HG03103 (cell line): Measurements from ENCODE around the gene GRPEL1.
A peak's percentile ranks its signal among the peaks of the same experiment; 100 is the strongest.
"Not testable (repeated sequence)": the region's sequence is repeated elsewhere in the genome, so short reads cannot be mapped to it uniquely, and the experiment has no call there.

ENCODE experiments used
- ATAC-seq: cut with Tn5 transposase; IDR thresholded peaks from one replicate; pipeline ENCODE4 v1.9.1; 2021; ENCODE audit warnings: low read depth; ENCODE audit not compliant: unreplicated experiment

GRPEL1 gene

DNA sequence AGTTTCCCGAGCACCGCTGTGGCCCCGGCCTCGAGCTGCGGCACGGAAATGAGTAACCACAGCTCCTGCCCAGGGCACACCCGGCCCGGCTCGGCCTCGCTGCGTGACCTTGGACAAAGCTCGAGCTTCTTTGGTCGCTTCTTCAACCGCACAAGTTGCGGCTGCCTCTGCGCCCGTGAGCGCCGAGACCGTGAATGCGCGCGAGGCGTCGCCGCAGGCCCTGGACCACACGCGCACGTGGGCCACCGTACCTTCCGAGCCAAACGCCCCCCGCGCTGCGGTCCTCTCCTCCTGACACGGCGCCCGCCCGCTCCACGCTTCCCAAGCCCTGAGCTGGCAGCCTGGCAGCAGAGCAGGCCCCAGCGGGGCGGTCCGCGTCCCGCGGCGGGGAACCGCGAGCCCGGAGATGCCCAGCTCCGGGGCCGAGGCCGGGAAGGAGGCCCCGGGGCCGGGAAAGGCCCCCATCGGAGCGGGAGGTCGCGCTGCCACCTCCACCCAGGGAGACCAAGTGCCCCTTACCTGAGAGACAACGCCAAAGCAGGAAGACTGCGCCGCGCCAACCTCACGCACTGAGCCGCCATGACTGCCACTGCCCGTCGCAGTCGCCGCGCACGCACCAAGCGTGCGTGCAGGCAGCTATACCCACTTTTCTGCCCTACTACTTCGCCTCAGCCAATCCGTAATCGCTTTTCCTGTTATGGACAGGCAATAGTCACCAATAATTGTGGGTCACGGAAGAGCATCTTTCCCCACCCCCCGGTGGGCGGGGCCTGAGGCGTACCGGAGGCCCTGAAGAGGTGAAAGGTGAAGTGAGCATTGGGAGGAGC, at the start of gene GRPEL1:
Gene GRPEL1 (minus strand): TSS at position 613 of the 827 bp plus-strand sequence. CDS start 32 bp downstream, at position 581.
- ATAC-seq = peak; percentile 84

DNA sequence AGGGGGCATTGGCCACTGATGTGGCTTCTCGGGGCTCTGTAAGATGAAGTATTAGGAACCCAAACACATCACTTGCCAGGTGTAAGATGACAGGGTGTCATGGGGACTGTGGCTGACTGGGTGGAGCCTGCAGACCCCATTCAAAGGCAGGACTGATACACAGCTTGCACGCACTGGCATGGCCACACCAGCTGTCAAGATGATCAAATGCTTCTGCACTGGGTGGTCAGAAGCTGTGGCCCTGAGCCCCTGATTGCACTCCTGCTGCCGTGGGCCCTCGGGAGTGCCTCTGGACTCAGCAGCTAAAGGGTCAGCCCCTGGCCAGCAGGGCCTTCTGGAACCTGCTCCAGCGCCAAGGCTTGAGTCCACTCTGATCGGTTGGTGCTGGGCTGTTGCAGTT, 48.8 kb upstream of the GRPEL1 start:
- ATAC-seq = no peak

DNA sequence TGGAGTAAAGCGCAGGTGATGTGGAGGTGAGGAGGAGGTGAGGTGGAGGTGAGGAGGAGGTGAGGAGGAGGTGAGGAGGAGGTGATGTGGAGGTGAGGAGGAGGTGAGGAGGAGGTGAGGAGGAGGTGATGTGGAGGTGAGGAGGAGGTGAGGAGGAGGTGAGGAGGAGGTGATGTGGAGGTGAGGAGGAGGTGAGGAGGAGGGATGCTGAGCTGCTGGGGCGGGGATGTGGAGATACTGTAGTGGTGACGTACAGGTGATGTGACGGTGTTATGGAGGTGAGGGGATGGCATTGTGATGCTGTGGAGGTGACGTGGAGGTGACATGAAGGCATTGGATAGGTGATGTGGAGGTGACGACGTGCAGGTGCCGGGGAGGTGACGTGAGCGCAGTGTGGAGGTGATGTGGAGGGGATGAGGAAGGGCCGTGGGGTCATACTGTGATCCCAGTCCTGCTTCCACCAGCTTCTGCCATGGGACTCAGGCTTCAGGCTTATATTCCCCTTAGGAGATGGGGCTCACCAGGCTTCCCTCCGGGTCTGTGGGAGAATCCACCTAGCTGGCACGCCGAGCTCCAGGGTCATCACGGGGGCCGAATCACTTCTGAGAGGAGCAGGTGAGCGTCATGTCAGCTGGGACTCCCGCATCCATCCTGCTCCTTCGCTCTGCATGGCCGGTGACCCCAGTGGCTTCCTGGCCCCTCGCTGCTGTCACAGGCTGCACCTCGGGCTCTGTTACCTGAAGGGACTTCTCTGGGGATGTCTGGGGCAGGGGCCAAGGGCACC, 47.9 kb upstream of the GRPEL1 start:
- ATAC-seq = no peak

DNA sequence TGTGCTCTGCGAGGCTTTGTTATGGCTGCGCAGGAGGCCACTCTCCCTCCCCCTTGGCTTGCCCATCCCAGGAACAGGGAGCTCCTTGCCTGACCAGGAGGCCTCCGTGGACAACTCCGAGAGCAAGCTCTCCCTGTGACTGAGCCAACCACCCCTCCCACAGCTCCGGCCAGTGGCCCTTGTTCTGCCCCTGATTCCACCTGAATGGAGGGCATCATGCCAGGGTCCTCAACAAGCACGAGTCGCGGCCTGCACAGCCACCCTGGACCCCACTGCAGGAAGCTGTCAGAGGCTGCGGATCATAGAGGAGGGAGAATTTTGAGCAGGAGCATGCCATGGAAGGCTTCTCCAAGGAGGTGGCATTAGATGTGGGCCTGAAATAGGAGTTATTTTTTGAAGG, 44.8 kb upstream of the GRPEL1 start:
- no peak for ATAC-seq

DNA sequence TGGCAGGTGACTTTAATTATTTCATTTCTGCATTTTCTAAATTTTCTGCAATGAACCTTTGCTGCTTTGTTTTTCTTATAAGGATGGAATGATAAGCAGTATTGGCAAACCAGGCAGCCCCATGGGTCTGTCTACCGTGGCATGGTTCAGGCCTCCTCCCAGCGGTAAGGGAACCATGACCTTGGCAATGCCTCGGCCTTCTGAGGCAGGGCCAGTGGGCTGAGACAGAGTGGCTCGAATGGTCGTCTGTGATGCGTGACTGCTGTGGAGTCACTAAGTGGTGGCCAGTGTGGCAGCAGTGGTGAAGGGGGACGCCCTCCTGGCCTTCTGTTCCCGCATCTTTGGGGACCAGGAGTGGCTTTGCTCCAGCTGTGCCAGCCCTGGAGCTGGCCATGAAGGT, 43.6 kb upstream of the GRPEL1 start:
- no peak for ATAC-seq

DNA sequence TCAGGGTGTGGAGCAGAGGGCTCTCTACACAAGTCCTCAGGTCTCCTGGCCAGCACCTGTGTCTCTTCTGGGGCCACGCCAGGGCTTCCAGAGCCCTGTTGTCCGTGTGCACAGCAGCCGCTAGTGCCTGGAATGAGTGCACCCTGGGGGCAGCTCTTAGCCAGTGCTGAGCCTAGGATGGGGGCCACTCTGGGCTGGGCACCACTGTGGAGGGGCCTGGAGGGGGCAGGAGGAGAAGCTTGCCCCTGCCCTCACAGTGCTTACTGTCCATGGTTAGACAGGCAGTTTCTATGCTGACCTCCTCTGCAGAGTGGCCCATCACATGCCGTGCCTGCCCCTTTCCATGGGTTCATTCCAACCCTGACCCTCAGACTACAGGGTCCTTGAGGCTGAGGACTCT, 42.7 kb upstream of the GRPEL1 start:
- ATAC-seq = no peak

DNA sequence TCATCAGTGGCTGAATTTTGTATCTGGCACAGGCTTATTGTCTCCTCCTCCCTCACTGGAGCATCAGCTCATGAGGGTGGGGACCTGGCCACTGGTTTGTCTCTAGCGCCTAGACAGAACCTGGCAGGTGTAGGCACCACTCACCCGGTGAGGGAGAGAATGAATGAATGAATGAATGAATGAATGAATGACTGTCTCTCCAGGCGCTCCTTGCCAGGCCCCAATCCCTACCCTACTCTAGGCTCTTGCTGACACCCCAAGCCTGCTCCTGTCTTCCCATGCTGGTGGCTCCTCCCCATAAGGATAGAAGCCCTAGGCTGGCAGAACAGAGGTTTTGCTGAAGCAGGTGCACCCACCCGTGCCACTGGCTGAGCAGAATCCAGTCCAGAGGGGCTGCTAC, 41.3 kb upstream of the GRPEL1 start:
- no peak for ATAC-seq

DNA sequence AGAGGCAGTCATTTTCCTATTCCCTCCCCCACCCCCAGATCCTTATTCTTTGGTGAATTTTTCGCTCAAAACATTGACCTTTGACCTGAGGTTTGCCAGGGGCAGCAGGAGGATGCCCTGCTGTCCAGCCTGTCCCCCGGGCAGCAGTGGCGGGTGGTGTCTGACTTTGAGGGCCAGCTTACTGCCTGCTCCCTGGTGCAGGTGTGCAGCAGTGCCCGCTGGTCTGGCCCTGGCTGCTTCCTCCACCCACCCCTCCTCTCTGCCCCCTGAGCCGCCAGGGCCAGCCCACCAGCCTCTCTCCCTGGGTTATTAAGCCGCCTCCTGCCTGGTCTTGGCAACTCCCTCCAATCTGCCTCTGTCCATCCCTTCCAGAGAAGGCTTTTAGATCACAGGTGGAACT, 40.8 kb upstream of the GRPEL1 start:
- no peak for ATAC-seq

DNA sequence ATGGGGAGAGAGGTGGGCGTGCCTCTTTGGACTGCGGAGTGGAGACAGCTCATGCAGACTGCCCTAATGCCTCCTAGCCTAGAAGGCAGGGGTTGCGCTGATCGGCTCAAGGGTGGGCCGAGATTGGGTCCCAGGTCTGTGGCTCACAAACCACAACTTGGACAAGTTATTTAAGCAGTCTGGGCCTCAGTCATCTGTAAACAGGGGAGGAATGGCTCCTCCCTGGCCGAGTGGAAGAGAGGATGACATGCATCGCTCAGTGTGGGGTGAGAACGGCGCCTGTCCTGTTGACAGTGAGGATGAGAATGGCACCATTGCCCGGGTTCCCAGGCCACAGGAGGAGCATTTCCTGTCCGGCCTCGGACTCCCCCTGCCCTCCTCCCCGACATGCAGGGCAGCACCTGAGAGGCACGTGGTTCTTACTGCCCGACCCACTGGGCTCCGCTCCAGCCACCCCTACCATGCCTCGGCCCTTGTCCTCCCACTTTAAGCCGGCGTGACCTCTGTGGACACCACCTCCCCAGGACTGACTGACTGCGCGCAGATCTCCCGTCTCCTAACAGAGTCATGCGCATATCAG, 40.3 kb upstream of the GRPEL1 start:
- ATAC-seq = no peak

DNA sequence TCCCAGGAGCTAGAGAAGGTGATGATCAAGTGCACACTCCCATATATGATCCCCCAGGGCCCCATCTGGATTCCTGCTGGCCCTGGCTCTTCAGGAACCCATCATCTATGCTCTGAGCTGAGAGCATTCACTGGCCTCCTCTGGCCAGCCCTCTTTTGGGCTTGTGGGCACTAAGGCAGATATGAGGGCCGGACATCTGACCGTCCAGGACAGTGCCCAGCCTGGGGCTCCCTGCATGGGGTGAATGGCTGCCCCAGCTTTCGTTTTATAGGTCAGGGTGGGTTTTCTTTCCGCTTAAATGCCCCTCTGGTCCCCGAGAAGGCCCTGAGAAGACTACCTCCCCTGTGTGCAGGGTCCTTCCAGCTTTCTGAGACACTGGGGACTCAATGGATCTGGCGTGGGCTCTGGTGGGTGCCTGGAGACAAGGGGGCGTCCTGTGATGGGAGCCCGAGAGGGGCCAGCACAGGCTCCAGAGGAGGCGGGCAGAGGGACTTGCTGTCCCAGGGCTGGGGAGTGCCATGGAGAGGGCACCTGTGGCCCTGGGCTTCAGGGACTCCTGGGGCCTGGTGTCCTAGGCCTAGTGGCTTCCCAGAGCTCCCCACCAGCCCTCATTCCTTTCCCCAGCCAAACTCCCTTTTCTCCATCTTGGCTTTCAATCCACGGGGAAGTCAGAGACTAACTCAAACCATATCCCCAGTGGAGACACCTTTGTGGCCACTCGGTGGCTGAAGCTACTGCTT, 39.5 kb upstream of the GRPEL1 start:
- ATAC-seq = no peak

DNA sequence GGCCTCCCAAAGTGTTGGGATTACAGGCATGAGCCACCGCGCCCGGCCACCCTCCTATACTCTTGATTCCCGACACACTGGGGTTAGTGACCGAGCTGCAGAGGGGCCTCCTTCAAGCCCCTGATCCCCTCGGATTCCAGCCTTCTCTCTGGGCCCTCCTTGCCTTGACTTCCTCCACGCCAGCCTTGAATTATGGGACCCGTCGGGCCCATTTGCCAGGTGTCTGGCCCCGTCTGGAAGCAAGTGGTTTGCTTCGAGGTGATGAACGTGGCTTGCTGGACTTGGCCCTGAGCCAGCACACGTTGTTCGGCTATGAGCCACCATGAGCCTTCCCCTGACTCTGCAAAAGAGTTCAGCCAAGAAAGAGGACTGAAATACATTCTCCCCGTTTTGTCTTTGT, 37.4 kb upstream of the GRPEL1 start:
- no peak for ATAC-seq

DNA sequence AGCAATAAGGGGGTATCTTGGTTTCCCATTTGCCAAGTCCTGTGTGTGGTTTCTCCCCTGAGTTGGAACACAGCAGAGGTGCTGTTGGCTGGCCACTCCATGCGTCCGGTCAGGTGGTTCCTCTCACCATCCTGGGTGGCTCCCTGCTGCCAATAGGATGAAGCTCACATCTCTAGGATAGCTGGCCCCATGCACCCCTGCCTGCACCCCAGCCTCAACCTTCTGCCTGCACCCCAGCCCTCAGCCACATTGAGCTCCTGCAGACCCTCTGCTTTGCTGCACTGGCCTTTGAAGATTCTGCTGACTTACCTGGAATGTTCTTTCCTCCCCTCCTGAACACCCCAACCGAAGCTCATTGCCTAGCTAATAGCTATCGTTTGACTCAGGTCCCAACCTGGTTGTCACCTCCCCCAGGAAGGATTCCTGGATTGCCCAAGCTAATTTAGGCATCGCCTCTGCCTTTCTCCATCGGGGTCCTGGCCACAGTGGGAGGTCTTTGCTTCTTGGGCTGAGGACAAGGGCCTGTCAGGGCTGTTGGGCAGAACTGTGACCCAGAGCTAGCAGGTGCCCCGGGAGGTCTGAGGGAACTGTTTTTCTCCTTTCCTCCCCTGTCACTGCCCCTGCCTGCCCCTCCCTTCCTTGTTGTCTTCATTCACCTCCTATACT, 36.6 kb upstream of the GRPEL1 start:
- ATAC-seq = no peak

DNA sequence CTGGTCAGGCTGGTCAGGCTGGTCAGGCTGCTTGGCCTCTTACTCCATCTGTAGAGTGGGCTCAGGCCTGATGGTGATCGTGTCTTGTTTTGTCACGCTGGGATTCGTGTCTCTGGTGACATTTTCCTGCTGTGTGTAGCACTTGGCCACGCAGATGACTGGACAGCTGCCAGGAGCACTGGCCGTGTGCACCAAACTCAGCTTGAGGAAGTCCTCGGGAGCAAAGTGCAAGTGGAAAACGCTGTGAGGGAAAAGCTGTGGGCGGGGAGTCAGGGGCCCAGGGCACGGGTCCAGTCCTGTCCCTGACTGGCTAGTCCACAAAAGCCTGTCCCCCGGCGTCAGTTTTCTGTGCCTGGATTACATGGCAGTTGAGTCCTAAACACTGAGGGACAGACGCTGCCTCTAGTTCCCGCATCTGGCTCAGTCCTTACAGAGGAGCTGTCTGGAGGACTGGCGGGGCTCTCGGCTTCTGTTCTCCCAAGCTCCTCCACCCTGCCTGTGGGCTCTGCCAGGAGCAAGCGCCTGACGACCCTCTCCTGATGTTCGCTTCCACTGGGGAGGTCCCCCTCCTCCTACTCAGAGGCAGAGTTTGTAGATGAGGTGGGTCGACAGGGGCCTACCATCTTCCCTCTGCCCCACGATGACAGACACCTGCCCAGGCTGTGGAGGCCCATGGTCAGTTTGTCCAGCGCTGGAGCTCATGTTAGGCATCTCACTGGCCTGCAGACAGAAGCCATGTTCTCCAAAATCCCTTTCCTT, 35.9 kb upstream of the GRPEL1 start:
- no peak for ATAC-seq

DNA sequence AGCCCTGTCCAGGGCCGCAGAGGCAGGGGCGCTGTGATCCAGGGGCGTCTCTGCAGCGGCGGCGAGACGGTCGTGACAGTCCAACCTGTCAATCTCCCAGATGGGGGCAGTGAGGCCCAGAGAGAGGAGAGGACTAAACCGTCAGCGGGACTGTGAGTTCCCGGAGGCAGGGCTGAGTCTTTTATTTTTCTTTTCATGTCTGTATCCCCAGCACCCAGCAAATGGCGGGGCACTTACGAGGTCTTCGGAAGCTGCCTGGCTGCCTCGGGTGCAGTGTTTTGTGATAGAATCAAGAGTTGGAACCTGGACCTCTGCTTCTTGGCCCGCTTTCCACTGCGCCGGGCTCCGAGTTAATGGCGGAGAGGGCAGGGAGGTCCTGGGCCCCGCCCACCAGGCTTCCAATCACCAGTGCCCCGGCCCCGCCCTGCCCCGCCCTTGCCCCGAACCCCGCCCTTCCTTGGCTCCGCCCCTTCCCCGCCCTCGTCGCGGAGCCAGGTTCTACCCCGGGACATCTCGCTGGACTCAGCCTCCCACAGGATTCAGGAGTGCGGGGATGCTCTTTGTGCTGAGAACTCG, 35.3 kb upstream of the GRPEL1 start:
- ATAC-seq = peak; percentile 81

DNA sequence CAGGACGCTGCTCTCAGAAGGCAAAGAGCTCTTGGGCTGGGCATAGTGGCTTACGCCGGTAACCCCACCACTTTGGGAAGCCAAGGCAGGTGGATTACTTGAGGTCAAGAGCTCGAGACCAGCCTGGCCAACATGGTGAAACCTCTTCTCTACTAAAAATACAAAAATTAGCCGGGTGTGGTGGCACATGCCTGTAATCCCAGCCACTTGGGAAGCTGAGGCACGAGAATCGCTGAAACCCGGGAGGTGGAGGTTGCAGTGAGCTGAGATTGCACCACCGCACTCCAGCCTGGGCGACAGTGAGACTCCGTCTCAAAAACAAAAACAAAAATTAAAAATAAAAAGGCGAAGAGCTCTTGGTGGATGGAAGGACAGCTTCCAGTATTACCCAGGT, 34.6 kb upstream of the GRPEL1 start:
- ATAC-seq = not testable (repeated sequence)

DNA sequence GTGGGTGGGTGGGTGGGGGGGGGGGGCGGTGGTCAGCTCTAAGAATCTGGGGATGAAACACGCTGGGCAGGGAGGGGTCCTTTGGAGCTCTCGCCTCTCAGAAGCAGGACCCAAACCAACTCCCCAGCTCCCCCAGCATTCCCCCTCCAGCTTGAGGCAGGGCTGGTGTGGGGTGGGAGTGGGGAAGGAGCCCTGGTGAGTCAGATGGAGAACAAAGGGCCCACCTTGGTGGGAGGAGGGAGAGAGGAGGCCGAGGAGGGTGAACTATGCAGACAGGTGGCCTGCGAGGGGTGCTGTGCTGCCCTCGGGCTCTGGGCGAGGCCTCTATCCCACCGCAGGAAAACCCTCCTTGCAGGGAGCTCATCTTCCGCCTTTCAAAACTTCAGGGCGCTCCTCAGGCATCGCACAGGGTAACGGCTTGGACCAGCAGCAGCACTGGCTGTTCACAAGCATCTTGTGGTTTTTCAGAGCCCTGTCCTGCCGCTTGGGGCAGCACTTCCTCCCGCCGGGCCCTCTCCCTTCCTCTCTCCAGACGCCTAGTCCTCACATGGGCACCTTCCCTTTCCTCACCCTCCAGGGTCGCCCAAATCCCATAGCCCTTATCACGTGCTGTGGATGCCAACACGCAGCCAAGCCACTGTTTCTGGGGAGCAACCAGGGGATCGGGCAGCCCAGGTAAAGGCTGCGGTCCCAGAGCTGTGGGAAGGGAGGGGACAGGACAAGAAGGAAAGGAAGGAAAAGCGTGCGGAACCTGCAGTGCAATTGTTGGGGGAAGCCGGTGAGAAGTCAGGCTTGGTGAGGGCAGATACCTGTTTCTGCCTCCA, 34.0 kb upstream of the GRPEL1 start:
- ATAC-seq = peak; percentile 67

DNA sequence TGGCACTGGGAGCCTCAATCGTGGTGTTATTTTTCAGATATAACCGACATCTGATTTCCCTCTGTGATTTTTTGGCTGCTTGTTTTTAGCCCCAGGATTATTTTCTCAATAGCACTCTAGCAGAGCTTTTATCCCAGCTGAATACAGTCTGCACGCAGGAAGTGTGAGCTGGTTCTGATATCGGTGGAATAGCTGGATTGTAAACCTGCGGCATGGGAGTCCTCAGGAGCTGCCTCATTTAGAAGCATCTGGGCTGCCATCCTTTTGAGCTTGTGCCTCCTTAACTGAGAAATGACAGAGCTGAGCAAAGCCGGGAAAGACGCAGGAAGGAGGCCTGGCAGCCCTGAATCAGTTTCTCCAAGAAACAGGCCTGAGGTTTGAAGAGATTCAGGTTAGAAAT, 28.4 kb upstream of the GRPEL1 start:
- ATAC-seq = no peak

DNA sequence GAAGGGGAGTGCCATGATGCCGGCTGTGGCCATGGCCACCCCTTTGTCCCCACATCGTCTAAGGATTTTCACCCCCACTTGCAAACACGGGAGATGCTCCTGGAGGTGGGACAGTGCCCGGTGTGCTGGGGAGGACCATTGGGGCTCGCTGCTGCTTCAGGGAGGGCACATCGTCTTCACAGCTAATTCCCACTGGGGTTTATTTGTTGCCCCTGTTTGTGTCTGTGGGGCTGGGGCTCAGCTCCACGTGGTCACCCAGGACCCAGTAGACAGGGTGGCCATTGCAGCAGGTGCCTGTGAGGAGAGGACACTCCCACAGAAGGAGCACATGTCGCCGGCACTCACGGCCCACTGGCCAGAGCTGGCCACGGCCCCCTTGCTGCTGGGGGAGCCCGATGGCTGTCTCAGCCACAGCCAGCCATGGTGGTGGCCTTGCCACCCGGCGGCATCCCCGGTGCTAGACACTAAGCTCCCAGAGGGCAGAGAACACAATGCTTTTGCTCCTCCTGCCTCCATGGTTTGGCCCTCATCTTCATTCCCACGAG, 27.8 kb upstream of the GRPEL1 start:
- no peak for ATAC-seq
